Body of pancreas (tissue), 4 donors: ENCODE data around the gene SYT2.
"Not testable (repeated sequence)": the region's sequence is repeated elsewhere in the genome, so short reads cannot be mapped to it uniquely, and the experiment has no call there.

Source experiments
- CTCF ChIP-seq, 7 experiments: fragments of 450-650 bp in 4 of 7; fragments of 200-600 bp in 3 of 7; sonication (generic) in 3 of 7; IDR thresholded peaks; one replicate each; pipeline ENCODE4 v1.5.1; 2016 to 2019; ENCODE audit warnings: antibody characterized with exemption in 7 of 7
- POLR2A ChIP-seq, 3 donors: fragments of 450-650 bp; IDR thresholded peaks; one replicate each; pipeline ENCODE4 v1.6.1; 2016; ENCODE audit warnings: antibody characterized with exemption in 3 of 3, mild to moderate bottlenecking in 2 of 3

- not testable (repeated sequence) for TF ChIP-seq CTCF, POLR2A (IDR thresholded peaks at IDR 0.05)
These were observed 72.8 kb downstream of the SYT2 start for GRCh38 chr1:202637321-202638018.
